Measurements from ENCODE around the gene IL13.
"Not testable (repeated sequence)": the region's sequence is repeated elsewhere in the genome, so short reads cannot be mapped to it uniquely, and the experiment has no call there.

Gene IL13

GRCh38 chr5:132688536-132689339 lies 30.8 kb downstream of the IL13 start:
- no peak for DNase-seq

GRCh38 chr5:132689513-132689912 lies 31.5 kb downstream of the IL13 start:
- no peak for DNase-seq

- no peak for DNase-seq
Observed at GRCh38 chr5:132690156-132690555, 32.2 kb downstream of the IL13 start.

GRCh38 chr5:132691755-132692631 lies 34.0 kb downstream of the IL13 start:
- not testable (repeated sequence) for DNase-seq

- DNase-seq = no peak
Observed at GRCh38 chr5:132692632-132692967, 34.6 kb downstream of the IL13 start.

- no peak for DNase-seq
Observed at GRCh38 chr5:132695956-132696355, 38.0 kb downstream of the IL13 start.

- no peak for DNase-seq
Observed at GRCh38 chr5:132704875-132705274, 46.9 kb downstream of the IL13 start.

- no peak for DNase-seq
Observed at GRCh38 chr5:132708645-132709044, 50.7 kb downstream of the IL13 start.

All from nucleus accumbens (tissue), 56 donors.